Lung (tissue), 12 donors: Measurements from ENCODE around the gene NCOA3. TPM values are rescaled to one million over a fixed set of nuclear protein-coding genes. Genes with fewer than 3 reads are reported as not detected.

Experiments
- ATAC-seq: fragments of 200-7000 bp; cut with Tn5 transposase; one replicate; pipeline ENCODE4 v1.9.1; 2020; ENCODE audit warnings: moderate number of reproducible peaks; ENCODE audit not compliant: insufficient read depth, low FRiP score
- DNase-seq, 3 donors: peaks; one replicate each; pipeline ENCODE4 v3.0.0-alpha.2; 2013 to 2017
- H3K27ac ChIP-seq, 2 donors: one replicate each; pipeline ENCODE4 v1.5.1; 2013; ENCODE audit warnings: mild to moderate bottlenecking in 2 of 2, moderate library complexity in 2 of 2, control low read depth in 1 of 2, inconsistent platforms in 1 of 2, low read depth in 1 of 2, low read length in 1 of 2
- H3K27me3 ChIP-seq, 3 donors: one replicate each; pipeline ENCODE4 v1.5.1; 2013; ENCODE audit warnings: low read length in 2 of 3; ENCODE audit not compliant: control insufficient read depth in 3 of 3, insufficient read depth in 3 of 3
- H3K36me3 ChIP-seq, 4 donors: one replicate each; pipeline ENCODE4 v1.5.1; 2013; ENCODE audit warnings: low read length in 4 of 4, mild to moderate bottlenecking in 1 of 4, moderate library complexity in 1 of 4; ENCODE audit not compliant: control insufficient read depth in 4 of 4, insufficient read depth in 4 of 4
- H3K4me1 ChIP-seq, 5 donors: one replicate each; pipeline ENCODE4 v1.5.1; 2013; ENCODE audit warnings: low read length in 5 of 5, mild to moderate bottlenecking in 2 of 5, moderate library complexity in 1 of 5; ENCODE audit not compliant: control insufficient read depth in 5 of 5, insufficient read depth in 5 of 5
- H3K4me3 ChIP-seq: one replicate; pipeline ENCODE4 v1.5.1; 2013; ENCODE audit warnings: mild to moderate bottlenecking, control low read depth, moderate library complexity
- H3K9ac ChIP-seq, 2 donors: one replicate each; pipeline ENCODE4 v1.5.1; 2013; ENCODE audit warnings: low read length in 2 of 2, control low read depth in 1 of 2; ENCODE audit not compliant: insufficient read depth in 1 of 2
- H3K9me3 ChIP-seq, 4 donors: one replicate each; pipeline ENCODE4 v1.5.1; 2013; ENCODE audit warnings: low read length in 3 of 4, mild to moderate bottlenecking in 1 of 4, moderate library complexity in 1 of 4; ENCODE audit not compliant: control insufficient read depth in 4 of 4, insufficient read depth in 3 of 4
- WGBS, 2 donors: extraction: QIAGEN DNeasy Blood & Tissue Kit; methylation state at CpG; one replicate each; pipeline ENCODE4 v1.1.7; 2013; 5-methylcytosine and 5-hydroxymethylcytosine counted together
- polyA plus RNA-seq, 2 donors: library from polyadenylated mRNA; stranded (reverse); fragments of 200-250 nt; gene quantifications; one replicate each; pipeline ENCODE4 v1.2.1, GENCODE V29; 2013
- total RNA-seq, 2 donors: library from RNA; depleted of rRNA in 1 of 2; stranded (reverse); fragments of >200 nt in 1 of 2; gene quantifications; one replicate each; pipeline ENCODE4 v1.2.1, GENCODE V29; 2014 to 2021
- TF ChIP-seq, protein P1 (sequence below): IDR thresholded peaks from 2 replicates; pipeline ENCODE4 v1.5.1; 2012; ENCODE audit warnings: mild to moderate bottlenecking; ENCODE audit errors: control extremely low read depth, extremely low read depth
- donor health status: control.
- donor health status: control.
- donor health status: Bipolar disorder and iron deficiency.
- donor health status: healthy.
- donor health status: DM: yes; HTN: yes; CAD: no.

NCOA3 gene
- total and polyA plus RNA-seq, 4 donors, result 5.5 to 69.4 (median 22.6) TPM

DNA sequence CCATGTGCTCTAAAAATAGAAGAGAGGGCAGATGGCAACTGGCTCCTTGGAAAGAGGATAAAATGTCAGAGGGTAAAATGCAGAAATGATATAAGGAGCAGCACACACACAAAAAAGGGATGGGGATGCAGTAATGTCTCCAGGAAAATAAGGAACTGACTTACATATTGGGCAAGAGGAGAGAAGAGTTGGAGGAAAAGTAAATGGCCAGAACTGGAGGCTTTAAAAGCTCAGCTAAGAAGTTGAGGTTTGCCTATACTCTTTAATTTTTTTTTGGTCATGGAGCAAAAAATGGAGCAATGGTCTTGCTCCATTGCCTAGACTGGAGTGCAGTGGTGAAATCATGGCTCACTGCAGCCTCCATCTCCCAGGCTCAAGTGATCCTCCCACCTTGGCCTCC is 189.9 kb downstream of the NCOA3 start:
- Histone ChIP-seq H3K9me3 (peaks cover 2 to 18% (median 13%) of the 10 kb centered on the region in 4 donors), H3K36me3 (no peaks in the 10 kb centered on the region), H3K9ac (no peak overlapping the region), H3K4me1 (peaks cover 0 to 3% (median 0%) of the 10 kb centered on the region in 5 donors), H3K27me3 (no peaks in the 10 kb centered on the region), H3K4me3 (no peak overlapping the region), H3K27ac (no peak overlapping the region)
- TF ChIP-seq, protein P1, sequence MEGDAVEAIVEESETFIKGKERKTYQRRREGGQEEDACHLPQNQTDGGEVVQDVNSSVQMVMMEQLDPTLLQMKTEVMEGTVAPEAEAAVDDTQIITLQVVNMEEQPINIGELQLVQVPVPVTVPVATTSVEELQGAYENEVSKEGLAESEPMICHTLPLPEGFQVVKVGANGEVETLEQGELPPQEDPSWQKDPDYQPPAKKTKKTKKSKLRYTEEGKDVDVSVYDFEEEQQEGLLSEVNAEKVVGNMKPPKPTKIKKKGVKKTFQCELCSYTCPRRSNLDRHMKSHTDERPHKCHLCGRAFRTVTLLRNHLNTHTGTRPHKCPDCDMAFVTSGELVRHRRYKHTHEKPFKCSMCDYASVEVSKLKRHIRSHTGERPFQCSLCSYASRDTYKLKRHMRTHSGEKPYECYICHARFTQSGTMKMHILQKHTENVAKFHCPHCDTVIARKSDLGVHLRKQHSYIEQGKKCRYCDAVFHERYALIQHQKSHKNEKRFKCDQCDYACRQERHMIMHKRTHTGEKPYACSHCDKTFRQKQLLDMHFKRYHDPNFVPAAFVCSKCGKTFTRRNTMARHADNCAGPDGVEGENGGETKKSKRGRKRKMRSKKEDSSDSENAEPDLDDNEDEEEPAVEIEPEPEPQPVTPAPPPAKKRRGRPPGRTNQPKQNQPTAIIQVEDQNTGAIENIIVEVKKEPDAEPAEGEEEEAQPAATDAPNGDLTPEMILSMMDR, result no peak
- ATAC-seq (no peak), DNase-seq (peak in 1 of 3 donors; percentile 18)

DNA sequence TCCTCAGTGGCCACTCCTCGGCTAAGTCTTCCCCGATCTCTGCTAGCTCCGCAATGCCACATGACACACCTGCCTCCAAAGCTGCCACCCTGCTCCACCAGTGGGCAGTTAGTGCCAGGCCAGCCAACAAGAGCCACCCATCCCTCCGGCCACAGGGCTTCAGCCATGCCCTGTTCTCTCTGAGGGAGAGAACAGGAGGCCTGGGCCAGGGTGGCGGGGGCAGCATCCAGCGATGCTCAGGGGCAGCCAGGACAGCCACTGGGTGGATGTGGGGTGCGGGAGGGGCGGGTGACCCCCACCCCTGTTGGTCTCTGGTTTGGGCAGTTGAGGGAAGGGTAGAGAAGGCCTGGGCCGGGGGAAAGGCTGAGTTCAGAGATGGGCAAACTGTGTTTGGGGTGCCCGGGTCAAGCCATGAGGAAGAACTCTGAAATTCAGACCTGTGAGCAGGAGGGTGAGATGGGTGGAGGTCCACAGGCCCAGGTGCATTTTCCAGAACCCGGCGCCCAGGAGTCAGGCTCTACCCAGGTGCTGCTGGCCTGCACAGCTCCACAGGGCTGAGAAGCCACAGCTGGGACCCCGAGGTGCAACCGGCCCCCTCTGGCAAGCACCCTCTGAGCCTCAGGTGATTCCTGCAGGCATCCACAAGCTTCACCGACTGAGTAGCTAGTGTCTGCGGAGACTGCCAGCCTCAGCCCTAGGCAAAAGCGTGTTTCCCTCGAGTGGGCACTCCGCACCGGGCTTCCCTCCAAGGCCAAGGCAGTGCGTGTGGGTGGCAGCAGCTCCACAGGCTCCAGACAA is 192.5 kb downstream of the NCOA3 start:
- TF ChIP-seq, protein P1, result no peak
- H3K27ac ChIP-seq, result no peak overlapping the region
- H3K4me3 ChIP-seq, result no peak overlapping the region
- ATAC-seq (no peak), DNase-seq (no peak)
- H3K9ac ChIP-seq, result no peak overlapping the region
- WGBS, 2 donors, result 94 to 99% methylated on average over 21 of the region's 21 CpGs
- peaks cover 0 to 3% (median 0%) of the 10 kb centered on the region in 5 donors for H3K4me1 ChIP-seq
- H3K27me3 ChIP-seq, result no peaks in the 10 kb centered on the region
- H3K9me3 ChIP-seq, result peaks cover 2 to 18% (median 13%) of the 10 kb centered on the region in 4 donors
- no peaks in the 10 kb centered on the region for H3K36me3 ChIP-seq

DNA sequence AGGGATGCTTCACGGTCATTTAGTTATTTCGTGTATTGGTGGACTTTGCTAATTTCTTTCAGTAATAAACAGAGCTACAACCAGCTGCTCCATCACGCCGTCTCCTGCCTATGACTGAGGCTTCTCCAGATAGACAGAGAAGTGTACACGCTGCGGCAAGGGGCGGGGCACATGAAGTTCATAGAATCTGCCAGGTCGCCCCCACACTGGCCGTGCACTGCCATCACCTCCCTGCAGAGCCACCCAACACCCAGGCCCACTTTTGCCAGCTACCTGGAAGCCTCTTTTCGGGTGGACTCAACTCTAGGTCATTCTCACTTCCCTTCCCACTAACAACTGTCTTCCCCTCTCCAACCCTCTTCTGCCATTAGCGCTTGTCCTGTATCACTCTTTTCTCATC is 195.2 kb downstream of the NCOA3 start:
- Histone ChIP-seq H3K27ac (no peak overlapping the region), H3K9me3 (peaks cover 2 to 8% (median 5%) of the 10 kb centered on the region in 4 donors), H3K36me3 (no peaks in the 10 kb centered on the region), H3K9ac (no peak overlapping the region), H3K4me3 (no peak overlapping the region), H3K4me1 (peaks cover 0 to 6% (median 0%) of the 10 kb centered on the region in 5 donors), H3K27me3 (no peaks in the 10 kb centered on the region)
- WGBS, 2 donors, result 94 to 96% methylated on average over 11 of the region's 11 CpGs
- no peak for DNase-seq
- no peak for ATAC-seq
- TF ChIP-seq, protein P1, result no peak
